GM21447 (cell line): ENCODE results near the gene DNAJC21.

Experiments
- ATAC-seq: cut with Tn5 transposase; IDR thresholded peaks from one replicate; pipeline ENCODE4 v1.9.1; 2021; ENCODE audit not compliant: unreplicated experiment

The DNAJC21 gene

GRCh38 chr5:34929134-34929719 is at the start of gene DNAJC21:
TSS of gene DNAJC21 (plus strand) at chr5:34929559. CDS start at chr5:34929820, 261 bp downstream.
- ATAC-seq, result peak; percentile 86

- ATAC-seq, result no peak
These were observed 48.1 kb upstream of the DNAJC21 start for GRCh38 chr5:34881246-34881645.

GRCh38 chr5:34886392-34887119 is 42.8 kb upstream of the DNAJC21 start:
- no peak for ATAC-seq

GRCh38 chr5:34889394-34889793 is 40.0 kb upstream of the DNAJC21 start:
- no peak for ATAC-seq

GRCh38 chr5:34891981-34892380 is 37.4 kb upstream of the DNAJC21 start:
- ATAC-seq, result no peak

- no peak for ATAC-seq
These were observed 36.9 kb upstream of the DNAJC21 start for GRCh38 chr5:34892414-34892813.

- ATAC-seq, result no peak
These were observed 34.6 kb upstream of the DNAJC21 start for GRCh38 chr5:34894716-34895115.

- ATAC-seq, result no peak
These were observed 33.5 kb upstream of the DNAJC21 start for GRCh38 chr5:34895641-34896419.

- ATAC-seq, result no peak
These were observed 31.7 kb upstream of the DNAJC21 start for GRCh38 chr5:34897646-34898045.

GRCh38 chr5:34898258-34898895 is 31.0 kb upstream of the DNAJC21 start:
- peak; percentile 83 for ATAC-seq

GRCh38 chr5:34899066-34899465 is 30.3 kb upstream of the DNAJC21 start:
- no peak for ATAC-seq

GRCh38 chr5:34900652-34901051 is 28.7 kb upstream of the DNAJC21 start:
- ATAC-seq, result no peak

GRCh38 chr5:34903260-34903659 is 26.1 kb upstream of the DNAJC21 start:
- ATAC-seq, result no peak

GRCh38 chr5:34905564-34905963 is 23.8 kb upstream of the DNAJC21 start:
- ATAC-seq, result no peak

GRCh38 chr5:34913072-34913471 is 16.3 kb upstream of the DNAJC21 start:
- ATAC-seq, result no peak

- ATAC-seq, result peak; percentile 21
These were observed 14.7 kb upstream of the DNAJC21 start for GRCh38 chr5:34914671-34915138.

GRCh38 chr5:34915139-34915855 is 14.1 kb upstream of the DNAJC21 start, which contains the start of the genes BRIX1 and RAD1:
TSS of gene BRIX1 (plus strand) at chr5:34915711. CDS start at chr5:34915739, 28 bp downstream.
TSS of gene RAD1 (minus strand) at chr5:34915504. CDS start at chr5:34914892, 612 bp downstream.
- ATAC-seq, result peak; percentile 98

- peak; percentile 6 for ATAC-seq
These were observed 13.5 kb upstream of the DNAJC21 start for GRCh38 chr5:34915856-34916192.

- no peak for ATAC-seq
These were observed 12.8 kb upstream of the DNAJC21 start for GRCh38 chr5:34916518-34916917.

- no peak for ATAC-seq
These were observed 11.3 kb upstream of the DNAJC21 start for GRCh38 chr5:34918025-34918424.

- ATAC-seq, result no peak
These were observed 10.3 kb upstream of the DNAJC21 start for GRCh38 chr5:34919077-34919476.
